Stimulated activated CD8-positive, alpha-beta memory T cell treated with anti-CD3 and anti-CD28 coated beads, Interleukin-15, amount 100 ng/mL, for 1 hour (primary cell): ENCODE data around the gene SYNE2.

Experiments used
- DNase-seq: peaks from one replicate; pipeline ENCODE4 v3.0.0-alpha.2; 2020; ENCODE audit warnings: low read depth

Gene SYNE2

GRCh38 chr14:63963439-63963838, 110.6 kb downstream of the SYNE2 start:
- no peak for DNase-seq

GRCh38 chr14:63964113-63964512, 111.3 kb downstream of the SYNE2 start:
- no peak for DNase-seq

- DNase-seq: no peak
Measured at GRCh38 chr14:63966407-63966806, 113.6 kb downstream of the SYNE2 start.

- DNase-seq: no peak
Measured at GRCh38 chr14:63972323-63972932, 119.6 kb downstream of the SYNE2 start.

- DNase-seq: no peak
Measured at GRCh38 chr14:63974176-63974575, 121.4 kb downstream of the SYNE2 start.

- DNase-seq: no peak
Measured at GRCh38 chr14:63981569-63981968, 128.8 kb downstream of the SYNE2 start.

GRCh38 chr14:63982156-63982555, 129.4 kb downstream of the SYNE2 start:
- DNase-seq: no peak

GRCh38 chr14:63982629-63983028, 129.8 kb downstream of the SYNE2 start:
- no peak for DNase-seq

GRCh38 chr14:63986789-63987533, 134.2 kb downstream of the SYNE2 start:
- DNase-seq: no peak

- no peak for DNase-seq
Measured at GRCh38 chr14:63988579-63988978, 135.8 kb downstream of the SYNE2 start.

- DNase-seq: no peak
Measured at GRCh38 chr14:63991833-63992232, 139.0 kb downstream of the SYNE2 start.

- no peak for DNase-seq
Measured at GRCh38 chr14:63992858-63993257, 140.1 kb downstream of the SYNE2 start.

GRCh38 chr14:63993992-63994391, 141.2 kb downstream of the SYNE2 start:
- DNase-seq: no peak

GRCh38 chr14:63995285-63995684, 142.5 kb downstream of the SYNE2 start:
- DNase-seq: no peak

- DNase-seq: no peak
Measured at GRCh38 chr14:63996016-63996415, 143.2 kb downstream of the SYNE2 start.

- DNase-seq: no peak
Measured at GRCh38 chr14:63996625-63997220, 143.9 kb downstream of the SYNE2 start.

GRCh38 chr14:64000749-64001148, 147.9 kb downstream of the SYNE2 start:
- no peak for DNase-seq

- DNase-seq: no peak
Measured at GRCh38 chr14:64005822-64006221, 153.0 kb downstream of the SYNE2 start.

- no peak for DNase-seq
Measured at GRCh38 chr14:64008016-64008415, 155.2 kb downstream of the SYNE2 start.

- no peak for DNase-seq
Measured at GRCh38 chr14:64012003-64012402, 159.2 kb downstream of the SYNE2 start.

- DNase-seq: no peak
Measured at GRCh38 chr14:64012720-64013119, 159.9 kb downstream of the SYNE2 start.

GRCh38 chr14:64025479-64025878, 172.7 kb downstream of the SYNE2 start:
- no peak for DNase-seq

- no peak for DNase-seq
Measured at GRCh38 chr14:64026600-64026999, 173.8 kb downstream of the SYNE2 start.
